ENCODE measurements around the gene CCT6A.

GRCh38 chr7:56062382-56062781, 10.8 kb downstream of the CCT6A start:
- TF ChIP-seq EZH2 (optimal IDR thresholded peaks at IDR 0.05; ENCODE audit: low read depth, low read length) (no peak), CTCF (IDR thresholded peaks at IDR 0.05; ENCODE audit: low read length) (no peak), EZH2phosphoT487 (IDR thresholded peaks at IDR 0.05; ENCODE audit: low read length) (no peak)

Measured in MM.1S (cell line).